Right atrium auricular region (tissue), 2 donors: ENCODE measurements around the gene ALOX5AP. TPM values are rescaled to one million over a fixed set of nuclear protein-coding genes. Genes with fewer than 3 reads are reported as not detected.

Experiments
- DNase-seq: peaks from one replicate; pipeline ENCODE4 v3.0.0-alpha.2; 2019; ENCODE audit warnings: low spot score
- H3K27ac ChIP-seq, 2 donors: fragments of 200-600 bp; sonication (generic); 1 replicate in 1 of 2; 2 replicates in 1 of 2; pipeline ENCODE4 v1.5.1; 2016 to 2019
- H3K27me3 ChIP-seq, 2 donors: fragments of 200-600 bp; sonication (generic); one replicate each; pipeline versions ENCODE4 v1.5.1 to v1.6.0; 2017 to 2019
- H3K36me3 ChIP-seq: fragments of 200-600 bp; sonication (generic); one replicate; pipeline ENCODE4 v1.5.1; 2016
- H3K4me1 ChIP-seq, 2 donors: fragments of 200-600 bp; sonication (generic); one replicate each; pipeline versions ENCODE4 v1.5.1 to v1.6.0; 2017 to 2019
- H3K4me3 ChIP-seq, 2 donors: fragments of 200-600 bp; sonication (generic); 1 replicate in 1 of 2; 2 replicates in 1 of 2; pipeline ENCODE4 v1.5.1; 2017 to 2019; ENCODE audit warnings: mild to moderate bottlenecking in 1 of 2, moderate library complexity in 1 of 2
- H3K9me3 ChIP-seq, 2 donors: fragments of 200-600 bp; sonication (generic); one replicate each; pipeline ENCODE4 v1.5.1; 2019
- CTCF ChIP-seq, 2 donors: fragments of 200-600 bp; sonication (generic); IDR thresholded peaks; one replicate each; pipeline ENCODE4 v1.5.1; 2019; ENCODE audit warnings: antibody characterized with exemption in 2 of 2
- total RNA-seq, 2 donors: library from RNA; depleted of rRNA; stranded (reverse); fragments of >200 nt; gene quantifications; one replicate each; pipeline ENCODE4 v1.1.0, GENCODE V29; 2016

ALOX5AP gene
- total RNA-seq, 2 donors from 2014 or later = 7.4 to 41.4 TPM

GRCh38 chr13:30805603-30806011, 70.3 kb downstream of the ALOX5AP start:
- Histone ChIP-seq H3K9me3 (no peaks in the 10 kb centered on the region), H3K27ac (no peak overlapping the region), H3K27me3 (no peaks in the 10 kb centered on the region), H3K4me1 (peaks cover 0 to 24% of the 10 kb centered on the region in 2 donors), H3K4me3 (no peak overlapping the region), H3K36me3 (no peaks in the 10 kb centered on the region)
- no peak for DNase-seq
- TF ChIP-seq CTCF (IDR thresholded peaks at IDR 0.05) = no peak

- no peak for TF ChIP-seq CTCF (IDR thresholded peaks at IDR 0.05)
- H3K36me3 ChIP-seq = no peaks in the 10 kb centered on the region
- DNase-seq = no peak
- H3K27me3 ChIP-seq = no peaks in the 10 kb centered on the region
- no peak overlapping the region for H3K27ac ChIP-seq
- peaks cover 0 to 24% of the 10 kb centered on the region in 2 donors for H3K4me1 ChIP-seq
- H3K4me3 ChIP-seq = no peak overlapping the region
- H3K9me3 ChIP-seq = no peaks in the 10 kb centered on the region
Observed at GRCh38 chr13:30806784-30807183, 71.4 kb downstream of the ALOX5AP start.

- H3K4me1 ChIP-seq = peaks cover 0 to 24% of the 10 kb centered on the region in 2 donors
- H3K9me3 ChIP-seq = no peaks in the 10 kb centered on the region
- no peak overlapping the region for H3K4me3 ChIP-seq
- no peaks in the 10 kb centered on the region for H3K27me3 ChIP-seq
- TF ChIP-seq CTCF (IDR thresholded peaks at IDR 0.05) = no peak
- no peaks in the 10 kb centered on the region for H3K36me3 ChIP-seq
- DNase-seq = no peak
- no peak overlapping the region for H3K27ac ChIP-seq
Observed at GRCh38 chr13:30807392-30807791, 72.0 kb downstream of the ALOX5AP start.

- Histone ChIP-seq H3K36me3 (no peaks in the 10 kb centered on the region), H3K4me1 (peaks cover 0 to 15% of the 10 kb centered on the region in 2 donors), H3K27me3 (no peaks in the 10 kb centered on the region), H3K27ac (no peak overlapping the region), H3K9me3 (no peaks in the 10 kb centered on the region), H3K4me3 (no peak overlapping the region)
- DNase-seq = no peak
- no peak for TF ChIP-seq CTCF (IDR thresholded peaks at IDR 0.05)
Observed at GRCh38 chr13:30808600-30808999, 73.3 kb downstream of the ALOX5AP start.

- Histone ChIP-seq H3K27me3 (no peaks in the 10 kb centered on the region), H3K4me1 (peaks cover 0 to 14% of the 10 kb centered on the region in 2 donors), H3K9me3 (no peaks in the 10 kb centered on the region), H3K4me3 (no peak overlapping the region), H3K36me3 (no peaks in the 10 kb centered on the region), H3K27ac (no peak overlapping the region)
- no peak for TF ChIP-seq CTCF (IDR thresholded peaks at IDR 0.05)
- DNase-seq = no peak
Observed at GRCh38 chr13:30809787-30810186, 74.4 kb downstream of the ALOX5AP start.

GRCh38 chr13:30810261-30810701, 74.9 kb downstream of the ALOX5AP start:
- TF ChIP-seq CTCF (IDR thresholded peaks at IDR 0.05) = no peak
- Histone ChIP-seq H3K36me3 (no peaks in the 10 kb centered on the region), H3K27ac (no peak overlapping the region), H3K27me3 (no peaks in the 10 kb centered on the region), H3K4me3 (no peak overlapping the region), H3K4me1 (peaks cover 0 to 14% of the 10 kb centered on the region in 2 donors), H3K9me3 (no peaks in the 10 kb centered on the region)
- no peak for DNase-seq
